HepG2 (cell line): ENCODE measurements around the gene SNX9. TPM values are rescaled to one million over a fixed set of nuclear protein-coding genes. Genes with fewer than 3 reads are reported as not detected.

Experiments used
- ATAC-seq: fragments of 200-7000 bp; cut with Tn5 transposase; 3 replicates; pipeline ENCODE4 v1.9.1; 2020; ENCODE audit warnings: mild to moderate bottlenecking, moderate library complexity
- BruUV-seq: library from RNA; stranded (reverse); fragments of 400-500 nt; replicated peaks from 2 replicates; lab custom pipeline; 2021; lab: Mats Ljungman, UMichigan
- CTCF ChIA-PET: fragments of 300-600 bp; formaldehyde crosslinking; extraction: SDS; loops from one replicate; lab custom pipeline; 2021; ENCODE audit warnings: low total read pairs, inconsistent platforms, low intra/inter-chr PET ratio; lab: Yijun Ruan, JAX
- POLR2A ChIA-PET: fragments of 350-600 bp; sonication (Branson Sonifier 250); formaldehyde crosslinking; loops from one replicate; lab custom pipeline; 2020; ENCODE audit warnings: antibody characterized with exemption, inconsistent platforms; lab: Yijun Ruan, JAX
- DNase-seq: peaks from one replicate; pipeline ENCODE4 v3.0.0-alpha.2; 2015; ENCODE audit warnings: low spot score
- FAIRE-seq: peaks from 3 replicates; lab custom pipeline; 2011; peaks lifted over from hg19 to GRCh38; lab: Jason Lieb, UNC
- H2AFZ ChIP-seq: one replicate; pipeline ENCODE4 v1.6.1; 2011; ENCODE audit warnings: low read length, inconsistent platforms
- H3K27ac ChIP-seq: fragments of 300-600 bp; 3 replicates; pipeline ENCODE4 v1.8.0; 2011; ENCODE audit warnings: mixed run types, mild to moderate bottlenecking, mixed read lengths, low read length, inconsistent platforms; ENCODE audit not compliant: insufficient read depth; ENCODE audit errors: extremely low read length
- H3K27me3 ChIP-seq, 2 experiments: fragments of 200-600 bp in 1 of 2; 2 replicates in 1 of 2; 3 replicates in 1 of 2; pipeline versions ENCODE4 v1.6.0 to v1.8.0; 2011; ENCODE audit warnings: low read length in 2 of 2, mild to moderate bottlenecking in 2 of 2, moderate library complexity in 2 of 2, inconsistent platforms in 1 of 2; ENCODE audit not compliant: insufficient read depth in 2 of 2, control insufficient read depth in 1 of 2
- H3K36me3 ChIP-seq, 2 experiments: fragments of 200-600 bp in 1 of 2; replicated peaks in 1 of 2; 2 replicates in 1 of 2; 3 replicates in 1 of 2; pipeline versions ENCODE4 v1.5.1 to v1.8.0; 2011; ENCODE audit warnings: low read length in 2 of 2, inconsistent platforms in 1 of 2; ENCODE audit not compliant: insufficient read depth in 2 of 2, control insufficient read depth in 1 of 2
- H3K4me1 ChIP-seq: 2 replicates; pipeline ENCODE4 v1.5.1; 2012; ENCODE audit warnings: low read length, inconsistent platforms; ENCODE audit not compliant: insufficient read depth
- H3K4me2 ChIP-seq: 2 replicates; pipeline ENCODE4 v1.6.0; 2011; ENCODE audit warnings: low read depth, low read length, inconsistent platforms
- H3K4me3 ChIP-seq, 3 experiments: fragments of 200-600 bp in 1 of 3; sonication (generic), shearing (Covaris generic) in 1 of 3; replicated peaks in 1 of 3; 2 replicates each; pipeline ENCODE4 v1.5.1; 2011 to 2016; ENCODE audit warnings: low read length in 3 of 3, inconsistent platforms in 2 of 3, low read depth in 2 of 3, mild to moderate bottlenecking in 2 of 3, control low read depth in 1 of 3, mixed read lengths in 1 of 3; ENCODE audit not compliant: insufficient read depth in 1 of 3
- H3K79me2 ChIP-seq: one replicate; pipeline ENCODE4 v1.6.1; 2011; ENCODE audit warnings: low read length, inconsistent platforms; ENCODE audit not compliant: insufficient read depth
- H3K9ac ChIP-seq: 2 replicates; pipeline ENCODE4 v1.6.0; 2011; ENCODE audit warnings: mild to moderate bottlenecking, low read depth, low read length, inconsistent platforms; ENCODE audit not compliant: insufficient read depth
- H3K9me3 ChIP-seq: 2 replicates; pipeline ENCODE4 v1.5.1; 2012; ENCODE audit warnings: mild to moderate bottlenecking, low read length
- H4K20me1 ChIP-seq: 2 replicates; pipeline ENCODE4 v1.6.0; 2011; ENCODE audit warnings: inconsistent platforms, mild to moderate bottlenecking, low read length, moderate library complexity; ENCODE audit not compliant: insufficient read depth
- CREM ChIP-seq, 2 experiments: sonication (generic) in 1 of 2; formaldehyde crosslinking in 1 of 2; IDR thresholded peaks; 2 replicates each; pipeline versions ENCODE4 v1.4.0 to v1.6.1; 2016 to 2020; ENCODE audit warnings: antibody characterized with exemption in 1 of 2, mild to moderate bottlenecking in 1 of 2, missing genetic modification reagents in 1 of 2
- FIP1L1 ChIP-seq: fragments of 200-400 bp; formaldehyde crosslinking; IDR thresholded peaks from 2 replicates; pipeline ENCODE4 v1.6.1; 2018; ENCODE audit warnings: low read depth, mild to moderate bottlenecking, low read length, moderate library complexity, borderline replicate concordance; ENCODE audit not compliant: insufficient read depth
- NFE2L2 ChIP-seq: fragments of 150-350 bp; IDR thresholded peaks from 2 replicates; pipeline ENCODE4 v1.6.1; 2014; ENCODE audit warnings: low read length
- RFXANK ChIP-seq: IDR thresholded peaks from 2 replicates; pipeline ENCODE4 v1.6.1; 2016
- SSRP1 ChIP-seq: IDR thresholded peaks from 2 replicates; pipeline ENCODE4 v1.6.1; 2016; ENCODE audit warnings: control low read depth
- SUZ12 ChIP-seq: fragments of 150-350 bp; IDR thresholded peaks from 2 replicates; pipeline ENCODE4 v1.6.1; 2014; ENCODE audit warnings: low read depth, low read length
- TCF7 ChIP-seq: sonication (generic); IDR thresholded peaks from 2 replicates; pipeline ENCODE4 v1.6.1; 2016; ENCODE audit warnings: antibody characterized with exemption, low read depth
- U2AF2 ChIP-seq: fragments of 200-400 bp; formaldehyde crosslinking; IDR thresholded peaks from 2 replicates; pipeline ENCODE4 v1.6.1; 2017; ENCODE audit warnings: low read depth, mild to moderate bottlenecking, low read length
- ZHX1 ChIP-seq: sonication (generic); formaldehyde crosslinking; IDR thresholded peaks from 2 replicates; pipeline ENCODE4 v1.8.1; 2022; ENCODE audit warnings: low read depth, mild to moderate bottlenecking, missing genetic modification reagents
- ZNF121 ChIP-seq: sonication (generic); formaldehyde crosslinking; IDR thresholded peaks from 2 replicates; pipeline ENCODE4 v1.5.0; 2020; ENCODE audit warnings: mild to moderate bottlenecking, missing genetic modification reagents
- ZNF282 ChIP-seq: fragments of 450-650 bp; IDR thresholded peaks from 2 replicates; pipeline ENCODE4 v1.6.1; 2018; ENCODE audit not compliant: partially characterized antibody
- ZNF512B ChIP-seq: sonication (generic); formaldehyde crosslinking; IDR thresholded peaks from 2 replicates; pipeline ENCODE4 v1.5.1; 2020; ENCODE audit warnings: missing genetic modification reagents, mild to moderate bottlenecking, borderline replicate concordance
- ZNF788 ChIP-seq: sonication (generic); formaldehyde crosslinking; IDR thresholded peaks from 2 replicates; pipeline ENCODE4 v1.5.0; 2020; ENCODE audit warnings: mild to moderate bottlenecking, missing genetic modification reagents, borderline replicate concordance
- ZSCAN31 ChIP-seq: sonication (generic); formaldehyde crosslinking; IDR thresholded peaks from 2 replicates; pipeline ENCODE4 v1.5.0; 2020; ENCODE audit warnings: low read depth, mild to moderate bottlenecking, missing genetic modification reagents
- WGBS: methylation state at CpG from one replicate; pipeline ENCODE4 v1.1.6; 2017; ENCODE audit warnings: low lambda C conversion rate; 5-methylcytosine and 5-hydroxymethylcytosine counted together
- in situ Hi-C: cut with HindIII; loops from 2 replicates; pipeline ENCODE4 v1.10.0; 2017; ENCODE audit warnings: low pct_unique_long_range_greater_than_20kb; ENCODE audit not compliant: extremely low pct_ligation_motif_present
- intact Hi-C: fragments of 100-400 bp; cut with micrococcal nuclease; formaldehyde crosslinking; loops from one replicate; pipeline ENCODE4 v1.10.0; 2022; ENCODE audit not compliant: unreplicated experiment
- polyA plus RNA-seq, 8 experiments: library from polyadenylated mRNA; depleted of rRNA in 3 of 8; stranded (reverse) in 7 of 8; unstranded in 1 of 8; fragments of >200 nt; fragmentation: Illumina TruSeq in 4 of 8; extraction: Trizol in 4 of 8; gene quantifications; 2 replicates each; pipeline versions ENCODE4 v1.2.1 to v1.2.3, GENCODE V29; 2011 to 2016; ENCODE audit warnings: low read depth in 4 of 8, missing spikeins in 1 of 8, mixed read lengths in 1 of 8; ENCODE audit not compliant: insufficient read depth in 1 of 8
- total RNA-seq, 5 experiments: library from RNA; depleted of rRNA; stranded (reverse); fragments of >200 nt; fragmentation: Illumina TruSeq; extraction: Trizol; gene quantifications; 2 replicates each; pipeline ENCODE4 v1.2.3, GENCODE V29; 2016; ENCODE audit warnings: low read depth in 1 of 5

The SNX9 gene
- total and polyA plus RNA-seq, 2 of the 13 experiments (the other 11 are each of a cell fraction or from before 2014, with no cell fraction given): 21.9 to 36.0 TPM

GRCh38 chr6:157804448-157805327 lies 18.4 kb upstream of the SNX9 start:
- CTCF ChIA-PET: no interaction called here
- 38% methylated on average over 11 of the region's 11 CpGs for WGBS

GRCh38 chr6:157806131-157806855 lies 16.8 kb upstream of the SNX9 start:
- Histone ChIP-seq H3K27me3 (peaks cover 0 to 5% of the 10 kb centered on the region in 2 experiments; a peak in 2 of 5 replicates), H3K9me3 (0 out of 2 replicates have a peak, but pooled peaks cover 3% of the 10 kb centered on the region), H3K79me2 (no peaks in the 10 kb centered on the region), H3K4me3 (no peak overlapping the region), H3K4me2 (no peak overlapping the region), H3K36me3 (no peaks in the 10 kb centered on the region), H2AFZ (no peak overlapping the region), H3K4me1 (no peaks in the 10 kb centered on the region), H3K27ac (no peak overlapping the region), H4K20me1 (no peaks in the 10 kb centered on the region), H3K9ac (no peak overlapping the region)
- WGBS: 31% methylated on average over 3 of the region's 3 CpGs
- POLR2A ChIA-PET: no interaction called here
- FAIRE-seq (no peak), DNase-seq (no peak), ATAC-seq (no peak)
- in situ Hi-C loops (no loop called here), intact Hi-C loops (no loop called here)
- CTCF ChIA-PET: no interaction called here
- BruUV-seq: no TSS peak
- no peak for TF ChIP-seq TCF7
- TF ChIP-seq ZNF512B (CRISPR knock-in tag): no peak
- TF ChIP-seq RFXANK (CRISPR knock-in tag): no peak
- TF ChIP-seq ZHX1 (CRISPR knock-in tag): no peak
- no peak for TF ChIP-seq NFE2L2
- no peak for TF ChIP-seq ZNF121 (CRISPR knock-in tag)

More at GRCh38 chr6:157804448-157805327, 18.4 kb upstream of the SNX9 start:
- Histone ChIP-seq H2AFZ (no peak overlapping the region), H3K4me3 (no peak overlapping the region), H3K36me3 (no peaks in the 10 kb centered on the region), H3K9me3 (0 out of 2 replicates have a peak, but pooled peaks cover 3% of the 10 kb centered on the region), H3K9ac (no peak overlapping the region), H3K79me2 (no peaks in the 10 kb centered on the region), H3K27ac (no peak overlapping the region), H3K4me2 (no peak overlapping the region), H3K4me1 (no peaks in the 10 kb centered on the region), H4K20me1 (no peaks in the 10 kb centered on the region)
- intact Hi-C loops (no loop called here), in situ Hi-C loops (no loop called here)
- no TSS peak for BruUV-seq
- ATAC-seq (no peak), DNase-seq (no peak)
- POLR2A ChIA-PET: no interaction called here
- TF ChIP-seq U2AF2 (no peak), CREM (IDR thresholded peaks at IDR 0.05) (no peak), CREM (CRISPR knock-in tag; IDR thresholded peaks at IDR 0.05) (no peak), ZNF788 (CRISPR knock-in tag) (no peak), SUZ12 (no peak), ZNF282 (no peak), FIP1L1 (no peak), SSRP1 (no peak), ZSCAN31 (no peak)
- TF ChIP-seq, all 625 proteins: peak for 0
- H3K27me3 ChIP-seq: peaks cover 0 to 5% of the 10 kb centered on the region in 2 experiments; a peak in 2 of 5 replicates
- no peak for FAIRE-seq
